ENCODE data around the gene DENND1A.

The DENND1A gene

DNA sequence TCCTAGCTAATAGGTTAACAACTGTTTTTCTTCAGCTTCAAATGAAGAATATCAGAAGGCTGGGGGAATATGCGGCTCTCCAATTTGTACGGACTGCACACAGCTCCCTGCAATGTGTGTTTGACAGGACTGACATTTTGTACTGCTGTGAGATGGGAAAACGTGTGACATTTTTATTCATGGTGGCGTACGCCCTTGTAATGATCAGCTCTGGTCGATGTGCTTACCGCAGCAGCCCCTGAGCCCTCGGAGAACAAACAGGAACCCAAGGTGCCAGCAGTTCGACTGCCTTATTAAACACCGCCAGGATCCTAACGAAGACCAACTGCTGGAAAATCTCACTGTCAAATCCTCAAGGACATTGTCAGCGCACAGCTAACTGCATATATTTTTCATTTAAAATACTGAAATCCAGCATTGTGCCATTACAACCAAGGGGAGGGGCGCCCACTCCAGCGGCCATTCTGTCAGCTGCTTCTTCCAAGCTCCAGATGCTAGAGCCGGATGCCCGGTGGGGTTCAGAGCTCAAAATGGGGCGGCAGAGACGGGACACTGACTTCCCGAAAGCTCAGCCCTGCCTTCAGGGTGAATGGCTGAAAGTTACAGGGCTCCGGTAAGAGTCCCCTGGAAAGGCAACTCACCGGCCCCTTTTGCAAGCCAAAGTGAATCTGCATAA, 507.2 kb downstream of the DENND1A start:
- in situ Hi-C loops (cut with MboI; ENCODE audit: low sequenced_read_pairs) = no loop called here

GRCh38 chr9:123421801-123422455, 508.0 kb downstream of the DENND1A start:
- in situ Hi-C loops (cut with MboI; ENCODE audit: low sequenced_read_pairs) = no loop called here

DNA sequence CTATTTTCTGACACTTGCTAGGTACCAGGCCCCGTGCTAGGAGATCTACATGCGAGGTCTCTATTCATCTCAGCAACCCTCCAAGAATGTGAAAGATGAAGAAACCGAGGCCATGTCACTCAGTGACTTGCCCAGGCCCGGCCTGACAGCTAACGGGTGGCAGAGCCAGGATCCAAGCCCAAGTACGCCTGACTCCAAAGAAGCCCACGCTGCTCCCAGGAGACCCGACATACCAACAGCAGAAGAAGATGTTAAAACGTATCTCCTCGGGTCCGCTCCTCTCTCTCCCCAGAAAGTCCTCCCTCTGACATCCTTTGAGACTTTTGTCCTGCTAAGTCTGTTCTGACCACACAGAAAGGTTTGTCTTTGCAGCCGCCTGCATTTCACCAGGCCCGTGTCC, 508.7 kb downstream of the DENND1A start:
- in situ Hi-C loops (cut with MboI; ENCODE audit: low sequenced_read_pairs) = no loop called here

DNA sequence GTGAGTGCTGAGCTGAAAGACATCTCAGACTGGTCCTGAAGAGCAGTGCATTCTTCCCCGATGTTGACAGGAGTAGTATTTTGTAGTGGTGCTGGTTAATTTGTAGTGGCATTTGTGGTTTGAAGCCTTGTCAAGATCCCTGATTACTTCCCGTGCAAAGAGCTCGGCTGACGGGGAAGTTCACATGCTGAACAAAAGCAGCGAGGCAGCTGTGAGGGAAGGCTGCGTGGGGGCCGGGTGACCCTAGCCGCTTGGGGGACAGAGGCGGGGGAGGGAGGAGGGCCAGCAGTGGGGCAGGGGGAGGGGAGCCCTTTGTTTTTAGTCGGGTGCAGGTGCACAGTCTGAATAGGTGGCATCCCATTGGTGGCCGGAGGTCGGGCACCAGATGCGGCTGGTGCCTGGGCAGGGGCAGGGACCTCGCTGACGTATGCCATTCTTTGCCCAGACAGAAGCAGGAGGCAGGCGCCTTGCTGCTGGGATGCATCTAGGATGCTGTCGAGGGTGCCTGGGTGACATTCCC, 509.3 kb downstream of the DENND1A start:
- in situ Hi-C loops (cut with MboI; ENCODE audit: low sequenced_read_pairs) = no loop called here

- in situ Hi-C loops (cut with MboI; ENCODE audit: low sequenced_read_pairs) = no loop called here
Measured at GRCh38 chr9:123419721-123420591, 510.0 kb downstream of the DENND1A start.

- in situ Hi-C loops (cut with MboI; ENCODE audit: low sequenced_read_pairs) = no loop called here
Measured at GRCh38 chr9:123419091-123419490, 510.8 kb downstream of the DENND1A start.

- in situ Hi-C loops (cut with MboI; ENCODE audit: low sequenced_read_pairs) = no loop called here
Measured at GRCh38 chr9:123418506-123418905, 511.4 kb downstream of the DENND1A start.

DNA sequence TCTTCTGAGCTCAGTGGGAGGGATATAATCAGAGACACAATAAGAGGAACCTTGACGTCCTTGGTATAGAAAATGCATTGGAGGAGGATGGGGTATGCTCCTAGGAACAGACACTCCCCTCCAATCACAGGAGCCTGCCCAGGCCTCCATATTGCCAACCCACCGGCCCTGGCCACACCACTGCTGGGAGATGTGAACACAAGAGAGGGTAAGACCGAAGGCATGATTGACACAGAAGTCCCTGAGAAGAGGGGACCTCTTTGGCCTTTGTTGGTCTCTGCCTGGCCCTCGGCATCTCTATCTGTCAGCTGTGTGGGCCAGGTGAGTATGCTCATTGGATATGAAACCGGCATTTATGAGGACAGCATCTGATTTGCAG, 511.9 kb downstream of the DENND1A start:
- in situ Hi-C loops (cut with MboI; ENCODE audit: low sequenced_read_pairs) = no loop called here

GRCh38 chr9:123417289-123418051, 512.5 kb downstream of the DENND1A start:
- in situ Hi-C loops (cut with MboI; ENCODE audit: low sequenced_read_pairs) = no loop called here

- in situ Hi-C loops (cut with MboI; ENCODE audit: low sequenced_read_pairs) = no loop called here
Measured at GRCh38 chr9:123416176-123416575, 513.8 kb downstream of the DENND1A start.

DNA sequence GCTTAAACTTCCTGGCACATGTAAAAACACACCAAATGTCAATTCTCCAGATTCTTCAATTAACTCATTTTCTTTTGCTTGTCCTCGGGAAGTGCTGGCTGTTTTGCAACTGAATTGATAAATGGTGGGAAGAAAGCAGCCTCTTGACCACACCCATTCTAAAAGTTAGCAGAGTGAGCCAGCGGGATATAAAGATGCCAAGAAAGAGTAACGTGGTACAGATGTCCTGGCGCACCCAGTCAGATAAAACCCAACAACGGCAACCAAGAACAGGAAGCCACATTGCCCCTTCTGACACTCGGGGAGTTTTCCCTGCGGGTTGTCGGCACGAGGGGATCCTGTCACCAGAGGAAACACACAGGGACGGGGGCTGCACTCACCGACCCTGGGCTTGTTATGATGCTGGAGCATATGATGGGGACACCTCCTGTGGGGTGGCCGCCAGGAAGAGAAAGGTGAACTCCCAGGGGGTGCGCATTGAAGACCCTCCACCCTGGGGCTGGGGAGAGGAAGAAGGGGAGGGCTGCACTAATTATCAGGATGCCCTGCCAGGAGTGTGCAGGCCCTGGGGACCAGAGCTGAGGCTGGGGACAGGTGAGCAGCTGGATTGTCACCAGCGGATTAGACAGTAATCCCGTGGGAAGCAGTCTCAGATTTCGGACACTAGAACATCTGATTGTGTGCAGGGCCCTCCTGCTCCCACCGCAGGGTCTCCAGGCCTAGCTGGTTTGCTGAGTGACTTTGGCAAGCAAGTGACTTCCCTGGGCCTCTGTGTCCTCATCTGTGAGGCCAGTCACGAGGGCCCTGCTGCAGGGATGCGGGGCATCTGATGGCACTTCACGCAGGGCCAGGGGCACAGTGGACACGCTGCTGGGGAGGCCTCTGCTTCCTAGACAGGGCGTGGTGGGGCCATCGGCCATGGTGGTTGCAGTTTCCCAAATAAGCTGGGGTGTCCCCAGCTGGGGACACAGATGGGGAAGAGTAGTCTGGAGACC, 514.7 kb downstream of the DENND1A start:
- in situ Hi-C loops (cut with MboI; ENCODE audit: low sequenced_read_pairs) = no loop called here

- in situ Hi-C loops (cut with MboI; ENCODE audit: low sequenced_read_pairs) = no loop called here
Measured at GRCh38 chr9:123414204-123414603, 515.7 kb downstream of the DENND1A start.

DNA sequence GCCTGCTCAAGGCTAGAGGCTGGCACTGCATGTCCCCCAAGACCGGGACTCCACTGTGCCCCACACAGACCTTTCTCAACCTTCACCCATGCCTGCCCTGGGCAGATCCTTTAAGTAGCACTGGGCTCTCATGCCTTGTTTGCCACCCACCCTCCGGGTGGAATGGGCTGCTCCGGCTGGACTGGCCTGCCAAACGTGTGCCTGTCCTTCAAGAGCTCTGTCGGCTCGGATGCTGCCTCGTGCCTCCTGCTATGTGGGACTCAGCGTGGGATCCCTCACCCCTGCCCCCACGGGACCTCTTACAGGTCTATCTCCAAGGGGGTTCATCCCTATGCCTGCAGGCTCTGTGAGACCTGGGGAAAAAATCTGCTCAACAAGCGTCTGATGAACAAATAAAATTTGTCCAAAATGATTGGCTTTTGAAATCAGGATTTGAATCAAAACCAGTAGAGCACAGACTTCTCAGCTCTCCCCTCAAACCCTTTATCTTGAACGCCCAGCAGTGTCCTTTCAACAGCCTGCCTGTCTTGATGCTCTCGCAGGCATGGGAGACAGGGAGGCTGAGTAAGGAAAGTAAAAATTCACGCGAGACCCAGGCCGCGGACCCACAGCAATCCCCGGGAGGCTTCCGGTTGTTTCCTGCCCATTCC, 517.6 kb downstream of the DENND1A start:
- in situ Hi-C loops (cut with MboI; ENCODE audit: low sequenced_read_pairs) = no loop called here

DNA sequence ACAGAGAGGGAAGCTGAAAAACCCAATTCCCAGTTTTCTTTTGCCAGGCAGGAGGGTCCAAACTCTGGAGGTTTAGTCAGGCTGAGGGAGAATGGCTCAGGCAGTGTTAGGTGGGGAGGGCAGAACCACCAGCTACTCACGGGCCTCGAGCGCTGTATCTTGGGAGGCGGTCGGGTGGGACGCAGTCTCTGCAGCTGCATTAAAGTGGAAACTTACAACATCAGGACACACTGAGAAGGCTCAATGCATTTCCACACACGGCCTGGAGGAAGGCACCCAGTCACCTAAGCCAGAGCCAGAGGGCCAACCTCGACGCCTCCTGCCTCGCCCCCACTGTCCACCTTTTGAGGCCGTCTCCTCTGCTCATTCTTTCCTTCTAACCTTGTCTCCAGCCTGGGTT, 518.3 kb downstream of the DENND1A start:
- in situ Hi-C loops (cut with MboI; ENCODE audit: low sequenced_read_pairs) = no loop called here

DNA sequence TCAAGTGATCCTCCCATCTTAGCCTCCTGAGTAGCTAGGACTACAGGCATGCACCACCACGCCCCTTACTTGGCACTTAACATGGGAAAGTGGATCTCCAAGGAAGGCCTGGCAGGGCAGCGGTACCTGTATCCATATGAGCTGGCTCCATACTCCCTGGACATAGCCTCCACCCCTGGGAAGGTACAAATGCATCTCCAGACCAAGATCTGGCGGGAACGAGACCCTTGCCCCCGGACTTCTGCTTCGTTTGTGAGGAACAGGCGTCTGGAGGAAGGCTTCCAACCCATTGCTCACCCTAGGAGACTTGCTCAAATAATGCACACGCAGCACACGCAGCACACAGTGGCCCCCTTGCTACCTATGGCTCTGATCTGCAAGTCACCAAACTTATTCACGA, 518.7 kb downstream of the DENND1A start:
- in situ Hi-C loops (cut with MboI; ENCODE audit: low sequenced_read_pairs) = no loop called here

- in situ Hi-C loops (cut with MboI; ENCODE audit: low sequenced_read_pairs) = no loop called here
Measured at GRCh38 chr9:123410281-123410910, 519.5 kb downstream of the DENND1A start.

GRCh38 chr9:123408313-123409262, 521.3 kb downstream of the DENND1A start:
- in situ Hi-C loops (cut with MboI; ENCODE audit: low sequenced_read_pairs) = no loop called here
